Activated CD4-positive, alpha-beta T cell treated with anti-CD3 and anti-CD28 coated beads for 24 hours (primary cell): ENCODE results near the gene SHKBP1.
"Not testable (repeated sequence)": the region's sequence is repeated elsewhere in the genome, so short reads cannot be mapped to it uniquely, and the experiment has no call there.

Experiments
- DNase-seq, 2 donors: peaks; one replicate each; pipeline ENCODE4 v3.0.0-alpha.2; 2020; ENCODE audit warnings: low read depth in 2 of 2

SHKBP1 gene

DNA sequence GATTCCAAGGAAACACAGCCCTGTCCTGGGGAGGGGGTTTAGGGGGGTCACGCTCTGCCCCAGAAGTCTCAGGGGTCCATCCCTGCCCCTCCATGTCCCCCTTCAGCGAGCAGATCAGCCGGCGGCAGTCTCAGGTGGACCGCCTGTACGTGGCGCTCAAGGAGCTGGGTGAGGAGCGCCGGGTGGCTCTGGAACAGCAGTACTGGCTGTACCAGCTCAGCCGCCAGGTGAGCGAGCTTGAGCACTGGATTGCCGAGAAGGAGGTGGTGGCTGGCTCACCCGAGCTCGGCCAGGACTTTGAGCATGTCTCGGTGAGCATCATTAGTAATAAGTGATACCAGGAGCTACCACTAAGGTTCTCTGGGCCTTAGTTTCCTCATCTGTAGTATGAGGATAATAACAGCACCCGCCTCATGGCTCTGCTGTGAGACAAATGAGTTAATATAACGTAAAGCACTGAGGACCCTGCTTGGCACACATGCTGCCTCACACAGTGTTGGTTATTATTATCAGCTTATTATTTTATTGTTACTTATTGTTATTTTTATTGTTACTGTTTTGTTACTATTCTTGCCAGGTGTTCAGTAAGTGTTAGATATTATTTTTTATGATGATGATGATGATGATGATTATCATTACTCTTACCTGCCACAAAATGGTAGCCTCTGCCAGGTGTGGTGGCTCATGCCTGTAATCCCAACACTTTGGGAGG, 20.5 kb upstream of the SHKBP1 start:
- no peak for DNase-seq

DNA sequence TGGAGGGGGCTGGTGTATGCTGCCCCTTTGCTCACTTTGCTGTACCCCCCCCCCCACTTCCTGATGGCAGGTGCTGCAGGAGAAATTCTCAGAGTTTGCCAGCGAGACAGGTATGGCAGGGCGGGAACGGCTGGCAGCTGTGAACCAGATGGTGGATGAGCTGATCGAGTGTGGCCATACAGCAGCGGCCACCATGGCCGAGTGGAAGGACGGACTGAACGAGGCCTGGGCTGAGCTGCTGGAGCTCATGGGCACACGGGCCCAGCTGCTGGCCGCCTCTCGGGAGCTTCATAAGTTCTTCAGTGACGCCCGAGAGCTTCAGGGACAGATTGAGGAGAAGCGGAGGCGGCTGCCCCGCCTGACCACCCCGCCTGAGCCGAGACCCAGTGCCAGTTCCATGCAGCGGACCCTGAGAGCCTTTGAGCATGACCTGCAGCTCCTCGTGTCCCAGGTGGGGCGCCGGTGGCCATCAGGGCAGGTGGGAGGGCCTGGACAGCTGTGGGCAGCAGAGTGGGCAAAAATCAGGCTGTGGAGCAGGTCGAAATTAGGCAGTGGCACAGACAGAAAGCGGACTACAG, 19.6 kb upstream of the SHKBP1 start:
- DNase-seq: no peak

DNA sequence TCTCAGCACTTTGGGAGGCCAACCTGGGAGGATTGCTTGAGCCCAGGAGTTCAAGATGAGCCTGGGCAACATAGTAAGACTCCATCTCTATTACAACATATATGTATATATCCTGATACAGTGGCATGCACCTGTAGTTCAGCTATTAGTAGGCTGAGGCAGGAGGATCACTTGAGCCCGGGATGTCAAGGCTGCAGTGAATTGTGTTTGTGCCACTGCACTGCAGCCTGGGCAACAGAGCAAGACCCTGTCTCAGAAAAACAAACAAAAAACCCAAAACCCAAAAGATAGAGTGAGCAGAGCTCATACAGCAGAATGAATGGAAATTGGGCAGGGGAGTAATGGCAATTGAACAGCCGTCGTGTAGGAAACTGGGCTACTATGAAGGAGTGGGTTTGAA, 17.3 kb upstream of the SHKBP1 start:
- no peak for DNase-seq

DNA sequence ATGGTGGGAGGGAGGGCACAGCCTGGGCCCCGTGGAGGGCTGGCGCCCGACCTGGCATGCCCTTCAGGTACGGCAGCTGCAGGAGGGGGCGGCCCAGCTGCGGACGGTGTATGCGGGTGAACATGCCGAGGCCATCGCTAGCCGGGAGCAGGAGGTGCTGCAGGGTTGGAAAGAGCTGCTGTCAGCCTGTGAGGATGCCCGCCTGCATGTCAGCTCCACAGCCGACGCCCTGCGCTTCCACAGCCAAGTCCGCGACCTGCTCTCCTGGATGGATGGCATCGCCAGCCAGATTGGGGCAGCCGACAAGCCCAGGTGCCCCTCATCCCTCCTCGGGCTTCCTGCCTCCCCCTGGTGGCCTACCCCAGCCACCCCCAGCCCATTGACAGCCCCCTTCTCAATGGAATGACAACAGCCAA, 16.6 kb upstream of the SHKBP1 start:
- DNase-seq: no peak

DNA sequence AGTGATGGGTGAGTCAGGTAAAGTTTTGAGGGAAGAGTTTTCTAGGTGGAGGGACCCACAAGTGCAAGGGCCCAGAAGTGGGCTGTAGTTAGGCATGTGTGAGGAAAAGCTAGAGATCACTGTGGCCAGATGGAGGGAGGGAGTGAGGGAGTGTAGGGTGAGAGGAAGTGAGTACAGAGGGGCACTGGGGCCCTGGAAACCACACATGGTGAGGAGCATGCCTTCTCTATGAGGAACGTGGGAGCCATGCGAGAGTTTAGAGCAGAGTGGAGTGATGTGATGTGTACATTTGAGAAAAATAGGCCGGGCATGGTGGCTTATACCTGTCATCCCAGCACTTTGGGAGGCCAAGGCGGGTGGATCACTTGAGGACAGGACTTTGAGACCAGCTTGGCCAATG, 14.7 kb upstream of the SHKBP1 start:
- DNase-seq: no peak

DNA sequence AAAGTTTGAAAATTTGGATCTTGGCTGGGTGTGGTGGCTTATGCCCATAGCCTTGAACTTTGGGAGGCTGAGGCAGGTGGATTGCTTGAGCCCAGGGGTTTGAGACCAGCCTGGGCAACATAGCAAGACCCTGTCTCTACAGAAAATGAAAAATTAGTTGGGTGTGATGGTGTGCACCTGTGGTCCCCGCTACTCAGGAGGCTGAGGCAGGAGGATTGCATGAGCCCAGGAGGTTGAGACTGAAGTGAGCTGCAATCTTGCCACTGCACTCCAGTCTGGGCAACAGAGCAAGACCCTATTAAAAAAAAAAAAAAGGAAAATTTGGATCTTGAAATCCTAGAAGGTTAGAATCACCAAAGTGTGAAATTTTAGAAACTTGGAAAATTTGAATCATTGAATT, 12.1 kb upstream of the SHKBP1 start:
- not testable (repeated sequence) for DNase-seq

DNA sequence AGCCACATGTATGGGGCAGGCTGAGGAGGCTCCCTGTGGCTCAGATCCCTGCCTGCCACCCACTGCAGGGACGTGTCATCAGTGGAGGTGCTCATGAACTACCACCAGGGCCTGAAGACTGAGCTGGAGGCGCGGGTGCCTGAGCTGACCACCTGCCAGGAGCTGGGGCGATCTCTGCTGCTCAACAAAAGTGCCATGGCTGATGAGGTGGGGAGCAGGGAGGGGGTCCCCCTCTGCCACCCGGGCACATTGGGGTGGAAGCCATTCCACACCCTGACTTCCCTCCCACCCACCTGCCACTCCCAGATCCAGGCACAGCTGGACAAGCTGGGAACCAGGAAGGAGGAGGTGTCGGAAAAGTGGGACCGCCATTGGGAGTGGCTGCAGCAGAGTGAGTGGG, 11.3 kb upstream of the SHKBP1 start:
- no peak for DNase-seq

DNA sequence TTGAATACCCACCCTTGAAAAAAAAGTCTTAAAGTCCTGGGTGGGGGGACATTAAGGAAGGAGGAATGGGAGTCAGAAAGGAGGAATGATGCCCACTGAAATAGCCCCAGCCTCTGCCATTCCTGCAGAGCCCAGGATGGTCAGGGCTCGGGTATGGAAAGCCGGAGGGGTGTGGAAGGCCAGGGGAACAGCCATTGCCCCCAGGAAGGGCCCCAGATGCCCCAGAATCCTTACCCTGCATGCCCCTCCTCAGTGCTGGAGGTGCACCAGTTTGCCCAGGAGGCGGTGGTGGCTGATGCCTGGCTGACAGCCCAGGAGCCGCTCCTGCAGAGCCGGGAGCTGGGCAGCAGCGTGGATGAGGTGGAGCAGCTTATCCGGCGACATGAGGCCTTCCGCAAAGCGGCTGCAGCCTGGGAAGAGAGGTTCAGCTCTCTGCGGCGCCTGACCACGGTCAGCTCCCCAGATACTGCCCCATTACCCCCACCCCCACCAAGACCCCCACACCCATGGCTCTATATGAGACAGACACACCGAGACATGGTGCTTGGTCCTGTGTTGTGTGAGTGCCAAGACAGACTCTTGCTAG, 10.7 kb upstream of the SHKBP1 start:
- DNase-seq: no peak

DNA sequence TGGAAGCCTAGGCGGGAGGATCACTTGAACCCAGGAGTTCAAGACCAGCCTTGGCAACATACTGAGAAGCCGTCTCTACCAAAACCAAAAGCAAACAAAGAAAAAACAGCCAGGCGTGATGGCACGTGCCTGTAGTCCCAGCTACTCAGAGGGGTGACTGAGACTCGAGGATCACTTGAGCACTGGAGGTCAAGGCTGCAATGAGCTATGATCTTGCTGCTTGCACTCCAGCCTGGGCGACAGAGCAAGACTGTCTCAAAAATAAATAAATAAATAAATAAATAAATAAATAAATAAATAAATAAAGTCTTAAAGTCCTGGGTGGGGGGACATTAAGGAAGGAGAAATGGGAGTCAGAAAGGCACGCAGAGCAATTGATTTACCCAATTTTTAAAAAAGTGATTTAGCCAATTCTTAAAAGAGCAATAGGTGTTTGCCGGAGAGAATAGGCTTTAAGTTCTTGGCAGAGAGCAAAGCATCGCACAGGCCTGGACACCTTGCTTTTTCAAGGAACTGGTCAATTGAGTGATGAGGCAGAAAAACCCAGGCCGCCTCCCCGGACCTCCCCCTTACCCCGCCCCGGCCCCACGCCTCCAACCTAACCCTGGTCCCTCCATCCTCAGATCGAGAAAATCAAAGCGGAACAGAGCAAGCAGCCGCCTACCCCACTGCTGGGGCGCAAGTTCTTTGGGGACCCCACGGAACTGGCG, 9.5 kb upstream of the SHKBP1 start:
- DNase-seq: no peak

DNA sequence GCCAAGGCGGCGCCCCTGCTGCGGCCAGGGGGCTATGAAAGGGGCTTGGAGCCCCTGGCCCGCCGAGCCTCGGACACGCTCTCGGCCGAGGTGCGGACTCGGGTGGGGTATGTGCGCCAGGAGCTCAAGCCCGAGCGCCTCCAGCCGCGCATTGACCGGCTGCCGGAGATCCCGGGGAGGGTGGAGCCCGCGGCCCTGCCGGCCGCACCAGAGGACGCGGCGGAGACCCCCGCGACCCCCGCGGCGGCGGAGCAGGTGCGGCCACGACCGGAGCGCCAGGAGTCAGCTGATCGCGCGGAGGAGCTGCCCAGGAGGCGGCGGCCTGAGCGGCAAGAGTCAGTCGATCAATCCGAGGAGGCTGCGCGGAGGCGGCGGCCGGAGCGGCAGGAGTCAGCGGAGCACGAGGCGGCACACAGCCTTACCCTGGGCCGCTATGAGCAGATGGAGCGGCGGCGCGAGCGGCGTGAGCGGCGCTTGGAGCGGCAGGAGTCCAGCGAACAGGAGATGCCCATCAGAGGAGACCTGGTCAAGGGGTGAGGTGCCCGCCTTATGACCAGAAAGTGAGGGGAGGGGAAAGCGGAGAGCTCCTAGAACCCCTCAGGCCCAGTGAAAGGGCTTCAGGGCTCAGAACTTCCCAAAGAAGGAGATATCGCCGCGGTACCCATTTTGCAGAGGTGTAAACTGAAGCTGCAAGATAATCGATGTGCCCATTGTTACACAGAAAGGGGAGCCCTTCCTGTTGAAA, 8.8 kb upstream of the SHKBP1 start:
- DNase-seq: no peak

DNA sequence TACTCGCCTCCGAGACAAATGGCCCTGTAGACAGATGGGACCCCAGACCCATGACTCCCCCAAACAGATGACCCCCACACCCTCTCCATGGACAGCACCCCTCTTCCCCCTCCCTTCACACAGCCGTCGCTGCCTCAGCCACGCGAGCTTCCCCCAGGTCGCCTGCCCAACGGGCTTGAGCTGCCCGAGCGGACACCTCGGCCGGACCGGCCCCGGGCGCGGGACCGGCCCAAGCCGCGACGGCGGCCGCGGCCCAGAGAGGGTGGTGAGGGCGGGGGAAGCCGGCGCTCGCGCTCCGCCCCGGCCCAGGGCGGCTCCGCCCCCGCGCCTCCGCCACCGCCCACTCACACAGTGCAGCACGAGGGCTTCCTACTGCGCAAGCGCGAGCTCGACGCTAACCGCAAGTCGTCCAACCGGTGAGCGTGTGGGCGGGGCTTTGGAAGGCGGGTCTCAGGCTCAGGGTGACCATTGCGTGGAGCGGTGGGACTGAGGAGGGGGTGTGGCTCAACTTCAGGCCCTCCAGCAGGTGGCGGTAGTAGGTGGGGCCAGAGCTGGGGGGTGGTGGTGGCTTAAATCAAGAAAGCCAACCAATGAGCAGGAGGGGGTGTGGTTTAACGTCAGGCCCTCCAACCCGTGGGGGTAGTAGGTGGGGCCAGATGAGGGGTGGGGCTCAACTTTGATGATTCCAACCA, 6.2 kb upstream of the SHKBP1 start:
- peak; percentile 86 to 97 for DNase-seq

DNA sequence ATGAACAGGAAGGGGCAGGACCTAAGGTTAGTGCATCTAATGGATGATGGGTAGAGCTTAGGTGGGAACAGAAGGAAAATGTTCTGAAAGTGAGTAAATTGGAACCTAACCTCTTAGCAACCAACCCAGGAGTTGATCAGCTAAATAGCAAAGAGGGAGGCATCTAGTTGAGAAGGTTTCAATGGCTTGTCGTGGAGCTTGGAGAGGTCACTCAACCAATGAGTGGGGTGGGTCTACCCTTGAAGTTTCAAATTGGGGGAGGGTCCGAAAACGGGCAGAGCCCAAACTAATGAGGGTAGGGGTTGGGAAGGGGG, 5.7 kb upstream of the SHKBP1 start:
- no peak for DNase-seq

DNA sequence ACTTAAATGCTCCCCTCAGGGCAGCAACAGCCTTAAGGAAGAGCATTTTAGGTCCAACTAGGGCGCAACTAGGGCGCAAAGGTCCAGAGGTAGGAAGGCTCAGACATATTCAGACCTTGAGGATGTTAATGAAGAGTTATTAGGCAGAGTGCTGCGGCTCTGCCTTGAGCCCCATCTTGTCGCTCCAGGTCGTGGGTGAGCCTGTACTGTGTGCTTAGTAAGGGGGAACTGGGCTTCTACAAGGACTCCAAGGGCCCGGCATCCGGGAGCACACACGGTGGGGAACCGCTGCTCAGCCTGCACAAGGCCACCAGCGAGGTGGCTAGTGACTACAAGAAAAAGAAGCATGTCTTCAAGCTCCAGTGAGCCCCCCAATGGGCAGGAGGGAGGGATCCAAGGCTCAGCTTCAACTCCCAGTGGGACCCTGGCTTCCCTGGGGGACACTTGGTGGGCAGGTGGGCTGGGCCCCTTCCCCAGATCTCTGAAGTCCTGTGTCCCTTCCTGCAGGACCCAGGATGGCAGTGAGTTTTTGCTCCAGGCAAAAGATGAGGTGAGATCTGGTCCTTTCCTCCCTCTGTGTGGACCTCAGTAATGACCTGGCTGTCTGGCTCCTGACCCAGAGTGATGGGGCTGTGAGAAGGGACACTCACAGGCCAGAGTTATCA, 4.7 kb upstream of the SHKBP1 start:
- DNase-seq: no peak

DNA sequence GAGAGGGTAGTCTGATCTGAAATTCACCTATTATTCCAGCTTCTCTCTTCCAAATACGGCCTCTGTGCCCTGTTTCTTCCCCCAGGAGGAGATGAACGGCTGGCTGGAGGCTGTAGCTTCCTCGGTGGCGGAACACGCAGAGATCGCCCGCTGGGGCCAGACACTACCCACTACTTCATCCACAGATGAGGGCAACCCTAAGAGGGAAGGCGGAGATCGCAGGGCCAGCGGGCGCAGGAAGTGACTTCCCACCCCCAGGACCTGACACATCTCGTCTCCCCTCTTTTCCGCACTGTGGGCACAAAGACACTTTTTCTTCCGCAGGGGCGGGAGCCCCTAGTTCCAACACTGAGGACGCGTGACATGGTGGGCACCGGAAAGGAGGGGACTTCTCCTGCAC, 1.3 kb upstream of the SHKBP1 start:
- DNase-seq: no peak

DNA sequence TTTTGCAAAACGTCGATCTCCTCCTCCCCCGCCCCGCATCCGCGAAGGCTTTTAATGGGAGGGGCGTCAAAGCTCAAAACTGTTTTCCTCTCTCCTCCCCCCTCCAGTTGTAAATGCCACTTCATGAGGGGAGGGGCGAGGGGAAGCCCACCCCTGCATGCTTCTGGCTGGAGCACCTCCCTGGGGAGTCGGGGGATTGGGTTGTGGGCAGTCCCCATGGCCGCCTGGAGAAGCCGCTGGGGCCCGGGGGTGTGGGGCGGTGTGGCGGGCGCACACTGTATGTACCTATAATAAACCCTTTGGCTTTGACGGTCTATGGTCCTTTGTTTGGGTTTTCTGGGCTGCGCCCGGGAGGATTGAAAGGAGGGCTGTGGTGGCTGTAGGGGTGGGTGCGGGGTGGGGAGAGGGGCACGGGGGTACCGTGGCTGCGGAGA, 505 bp upstream of the SHKBP1 start:
- DNase-seq: no peak

DNA sequence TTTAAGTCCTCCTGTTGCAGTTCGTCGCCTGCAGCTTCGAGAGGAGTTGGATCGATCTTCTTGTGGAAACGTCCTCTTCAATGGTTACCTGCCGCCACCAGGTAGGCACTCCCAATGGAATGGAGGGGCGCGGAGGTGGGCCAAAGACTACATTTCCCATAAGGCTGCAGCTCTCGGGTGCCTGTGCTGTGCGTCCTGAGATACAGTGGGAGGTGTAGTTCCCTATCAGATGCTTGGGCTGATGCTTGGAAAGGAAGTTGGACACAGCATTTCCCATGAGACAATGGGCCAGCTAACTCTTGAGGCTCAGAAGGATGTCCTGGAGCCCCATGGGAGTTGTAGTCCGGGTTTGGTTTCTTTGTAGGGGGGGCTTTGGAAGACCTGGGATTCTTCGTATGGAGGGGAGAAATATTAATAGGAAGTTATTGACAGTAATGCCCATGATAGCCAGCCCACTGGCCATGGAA, 1.8 kb downstream of the SHKBP1 start:
- DNase-seq: no peak

DNA sequence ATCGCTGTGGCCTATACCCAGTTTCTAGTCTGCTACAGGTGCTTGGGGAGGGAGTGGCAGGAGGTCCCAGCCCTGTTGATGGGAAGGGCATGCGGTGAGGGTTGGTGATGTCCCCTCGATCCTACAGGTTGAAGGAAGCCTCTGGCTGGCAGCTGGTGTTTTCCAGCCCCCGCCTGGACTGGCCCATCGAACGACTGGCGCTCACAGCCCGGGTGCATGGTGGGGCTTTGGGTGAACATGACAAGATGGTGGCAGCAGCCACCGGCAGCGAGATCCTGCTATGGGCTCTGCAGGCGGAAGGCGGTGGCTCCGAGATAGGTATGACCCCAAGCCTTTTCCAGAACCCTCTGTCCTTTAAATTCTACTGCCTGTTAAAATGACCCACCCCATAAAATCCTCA, 3.9 kb downstream of the SHKBP1 start:
- no peak for DNase-seq

DNA sequence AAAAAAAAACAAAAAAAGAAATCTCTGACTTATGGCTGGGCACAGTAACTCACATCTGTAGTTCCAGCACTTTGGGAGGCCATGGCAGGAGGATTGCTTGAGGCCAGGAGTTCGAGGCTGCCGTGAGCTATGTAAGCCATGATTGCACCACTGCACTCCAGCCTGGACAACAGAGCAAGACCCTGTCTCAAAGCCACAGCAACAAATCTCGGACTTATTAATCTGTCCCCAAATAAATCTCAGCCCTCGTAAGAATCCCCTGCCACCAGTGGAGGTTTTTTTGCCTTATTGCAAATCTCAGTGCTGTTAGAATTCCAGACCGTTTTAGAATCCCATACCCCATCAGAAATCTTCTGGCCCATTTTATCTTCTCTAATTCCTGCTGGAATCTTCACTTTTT, 4.9 kb downstream of the SHKBP1 start:
- DNase-seq: no peak

DNA sequence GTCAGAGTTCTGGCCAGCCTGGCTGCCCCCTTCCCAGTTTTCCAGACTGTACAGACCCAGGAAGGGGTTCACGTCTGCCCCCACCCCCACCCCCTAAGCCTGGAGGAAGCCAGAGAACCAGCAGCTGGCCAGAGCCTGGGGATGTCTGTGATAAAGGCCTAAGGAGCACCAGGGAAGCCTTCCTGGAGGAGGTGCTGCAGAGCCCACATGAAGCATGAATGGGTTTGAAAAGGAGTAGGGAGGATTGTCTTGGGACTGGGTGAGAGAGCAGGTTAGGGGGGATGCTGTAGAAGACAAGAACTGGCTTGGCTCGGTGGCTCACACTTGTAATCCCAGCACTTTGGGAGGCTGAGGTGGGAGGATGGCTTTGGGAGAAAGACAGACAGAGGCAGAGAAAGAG, 5.8 kb downstream of the SHKBP1 start:
- no peak for DNase-seq

DNA sequence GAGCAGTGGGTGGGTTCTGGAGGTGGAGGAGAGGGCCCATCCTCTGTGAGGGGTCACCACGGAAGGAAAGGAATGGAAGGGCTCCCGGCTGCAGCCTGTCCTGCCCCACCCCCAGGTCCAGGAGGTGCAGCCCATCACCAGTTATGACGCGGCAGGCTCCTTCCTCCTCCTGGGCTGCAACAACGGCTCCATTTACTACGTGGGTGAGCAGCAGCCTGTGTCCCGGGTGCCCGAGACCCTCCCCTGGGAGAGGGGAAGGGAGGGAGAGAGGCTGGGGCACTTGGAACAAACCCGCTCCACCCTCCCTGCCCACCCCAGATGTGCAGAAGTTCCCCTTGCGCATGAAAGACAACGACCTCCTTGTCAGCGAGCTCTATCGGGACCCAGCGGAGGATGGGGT, 6.6 kb downstream of the SHKBP1 start:
- no peak for DNase-seq

DNA sequence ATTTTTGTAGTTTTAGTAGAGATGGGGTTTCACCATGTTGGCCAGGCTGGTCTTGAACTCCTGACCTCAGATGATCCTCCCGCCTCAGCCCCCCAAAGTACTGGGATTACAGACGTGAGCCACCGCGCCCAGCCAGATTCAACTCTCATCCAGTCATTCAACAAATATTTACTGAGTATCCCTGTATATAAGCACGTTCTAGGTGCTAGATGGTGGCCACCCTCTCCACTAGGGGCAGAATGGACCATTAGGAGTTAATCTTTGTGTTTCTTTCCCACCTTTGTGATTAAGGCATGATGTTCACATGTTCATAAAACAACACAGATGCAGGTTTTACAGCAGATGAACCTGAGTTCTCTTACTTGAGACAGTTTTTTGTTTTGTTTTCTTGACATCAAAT, 7.3 kb downstream of the SHKBP1 start:
- no peak for DNase-seq
